ENCODE results near the gene MRPL21.
"Not testable (repeated sequence)": the region's sequence is repeated elsewhere in the genome, so short reads cannot be mapped to it uniquely, and the experiment has no call there.

The MRPL21 gene

GRCh38 chr11:68908273-68908672 is 4.6 kb upstream of the MRPL21 start:
- no peak for DNase-seq

- DNase-seq = no peak
Observed at GRCh38 chr11:68905421-68906360, 2.1 kb upstream of the MRPL21 start.

- DNase-seq = no peak
Observed at GRCh38 chr11:68904248-68904847, 716 bp upstream of the MRPL21 start.

DNA sequence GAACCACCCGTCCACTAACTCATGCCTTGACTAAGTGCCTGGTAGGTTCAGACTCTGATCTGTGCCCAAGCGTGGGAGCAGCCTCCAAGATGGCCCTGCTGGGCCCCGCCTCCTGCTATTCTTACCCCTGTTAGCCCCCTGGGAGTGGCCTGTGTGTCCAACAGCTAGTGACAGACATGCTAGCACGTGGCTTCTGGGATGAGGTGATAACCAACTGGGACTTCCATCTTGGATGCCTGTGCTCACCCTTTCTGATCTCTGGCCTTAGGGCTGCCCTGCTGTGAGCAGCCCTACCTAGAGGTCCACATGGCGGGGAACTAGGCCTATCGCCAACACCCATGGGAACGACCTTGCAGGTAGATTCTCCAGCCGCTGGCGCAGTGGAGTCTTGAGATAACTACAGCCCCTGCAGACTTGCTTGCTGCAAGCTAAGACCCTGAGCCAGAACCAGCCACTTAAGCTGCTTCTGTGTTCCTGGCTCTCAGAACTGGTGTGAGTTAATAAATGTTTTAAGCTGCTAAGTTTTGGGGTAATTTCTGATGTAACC is 2.7 kb downstream of the MRPL21 start:
- DNase-seq = no peak

DNA sequence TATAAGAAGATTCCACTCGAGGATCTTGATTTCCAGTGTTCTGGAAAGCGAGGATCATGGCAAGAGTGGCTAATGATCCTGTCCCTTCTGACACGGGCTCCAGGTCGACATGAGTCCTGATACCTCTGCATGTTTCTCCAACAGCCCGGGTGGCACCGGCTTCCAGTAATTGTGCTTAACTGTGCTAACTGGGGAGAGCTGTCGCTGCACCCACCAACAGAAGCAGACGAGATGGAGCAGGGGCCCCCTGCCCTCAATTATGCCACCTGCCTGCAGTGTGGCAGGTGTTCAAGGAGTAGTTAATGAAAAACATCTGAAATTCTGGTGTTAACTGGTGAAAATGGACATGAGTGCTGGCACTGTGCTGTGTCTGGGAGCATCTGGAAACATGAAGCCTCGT is 6.2 kb downstream of the MRPL21 start:
- no peak for DNase-seq

- DNase-seq = no peak
Observed at GRCh38 chr11:68896171-68896959, 7.3 kb downstream of the MRPL21 start.

DNA sequence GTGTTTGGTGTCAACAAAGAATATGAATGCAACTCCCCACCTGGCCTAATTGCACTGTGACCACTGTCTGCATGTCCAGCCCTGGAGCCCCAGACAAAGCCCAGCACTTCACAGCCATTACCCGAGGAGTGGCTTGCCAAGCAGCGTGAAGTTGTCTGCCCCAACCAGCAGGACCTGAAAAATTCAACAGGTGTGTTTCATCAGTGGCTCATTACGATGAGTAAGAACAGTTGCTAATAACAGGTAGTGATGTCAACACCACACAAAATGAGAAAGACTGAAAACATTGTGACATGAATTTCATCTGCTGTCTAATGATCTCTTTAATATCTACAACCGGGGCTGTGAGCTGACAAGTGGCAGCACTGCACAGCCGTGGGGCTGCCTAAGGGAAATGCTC is 10.3 kb downstream of the MRPL21 start:
- no peak for DNase-seq

GRCh38 chr11:68892576-68892975 is 11.1 kb downstream of the MRPL21 start:
- no peak for DNase-seq

GRCh38 chr11:68891351-68891948 is 12.2 kb downstream of the MRPL21 start:
- DNase-seq = no peak

DNA sequence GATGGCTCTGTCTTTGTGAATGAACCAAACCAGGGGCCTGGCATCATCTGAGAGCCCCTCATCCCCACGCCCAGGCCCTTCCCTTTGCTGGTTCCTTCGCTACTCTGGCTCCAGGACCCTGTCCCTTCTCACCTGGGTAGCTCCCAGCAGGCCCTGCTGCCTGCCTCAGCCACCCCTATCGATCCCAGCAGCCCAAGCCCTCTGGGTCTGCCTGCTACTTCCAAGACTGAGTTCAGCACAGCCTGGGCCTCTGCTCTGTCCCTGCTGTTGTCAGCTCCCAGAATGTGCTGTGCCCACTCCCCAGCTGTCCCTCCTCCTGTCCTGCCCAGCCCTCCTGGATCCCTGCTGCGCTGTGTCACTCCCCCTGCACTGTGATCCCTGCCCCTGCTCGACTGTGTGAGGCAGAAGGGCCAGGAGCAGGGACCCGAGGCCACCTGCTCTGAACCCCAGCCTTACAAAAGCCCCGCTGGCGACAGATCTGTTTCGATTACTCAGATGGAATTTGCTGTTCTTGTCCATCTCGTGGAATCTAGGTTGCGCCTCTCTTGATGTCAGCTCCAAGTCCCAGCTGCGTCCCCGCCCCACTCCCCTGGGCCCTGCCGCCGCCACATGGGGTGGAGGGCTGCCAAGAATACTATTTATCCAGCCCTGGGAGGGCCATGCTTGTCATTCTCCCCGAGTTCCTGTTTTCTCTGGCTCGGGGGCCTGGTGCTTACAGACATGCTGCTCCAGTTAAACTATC is 13.0 kb downstream of the MRPL21 start:
- DNase-seq = no peak

DNA sequence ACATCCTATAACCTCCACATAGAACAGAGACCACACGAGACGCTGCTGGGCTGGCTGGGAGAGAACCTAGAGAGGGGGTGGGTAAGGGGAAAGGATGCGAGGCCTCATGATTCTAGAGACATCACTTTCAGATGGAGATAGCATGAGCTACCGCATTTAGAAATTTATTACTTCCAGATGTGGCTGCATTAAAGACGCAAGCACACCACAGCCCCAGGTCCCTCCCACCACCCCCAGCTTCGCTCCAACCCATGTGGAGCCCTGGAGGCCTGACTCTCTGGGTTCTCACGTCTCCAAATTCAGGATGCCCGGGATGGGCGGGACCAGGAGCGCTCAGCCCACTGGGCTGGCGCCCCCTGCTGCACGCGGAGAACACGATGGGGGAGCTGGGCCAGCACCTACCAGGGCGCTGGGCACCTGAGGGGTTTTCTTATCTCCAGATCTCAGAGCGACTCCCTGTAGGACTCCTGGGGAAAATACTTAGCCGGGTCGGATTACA is 13.6 kb downstream of the MRPL21 start:
- DNase-seq = no peak

- DNase-seq = not testable (repeated sequence)
Observed at GRCh38 chr11:68884827-68885226, 18.8 kb downstream of the MRPL21 start.

- DNase-seq = no peak
Observed at GRCh38 chr11:68882391-68882790, 21.2 kb downstream of the MRPL21 start.

DNA sequence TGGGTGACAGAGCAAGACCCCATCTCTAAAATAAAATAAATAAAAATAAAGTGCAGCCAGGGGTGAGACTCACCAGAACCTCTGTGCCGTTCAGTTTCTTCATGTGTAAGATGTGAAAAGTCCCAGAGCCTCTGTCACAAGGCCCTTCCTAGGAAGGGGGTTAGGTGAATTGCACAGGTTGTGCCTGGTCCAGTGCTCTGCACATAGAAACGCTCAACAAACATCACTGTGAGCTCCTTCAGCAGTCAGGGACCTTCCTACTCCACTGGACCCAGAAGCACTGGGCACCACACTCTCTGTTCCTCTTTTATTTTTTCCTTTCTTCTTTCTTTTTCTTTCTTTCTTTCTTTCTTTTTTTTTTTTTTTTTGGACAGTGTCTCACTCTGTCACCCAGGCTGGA is 22.3 kb downstream of the MRPL21 start:
- no peak for DNase-seq

- DNase-seq = no peak
Observed at GRCh38 chr11:68880851-68881250, 22.8 kb downstream of the MRPL21 start.

- DNase-seq = no peak
Observed at GRCh38 chr11:68878022-68878421, 25.6 kb downstream of the MRPL21 start.

- no peak for DNase-seq
Observed at GRCh38 chr11:68872216-68873003, 31.2 kb downstream of the MRPL21 start.

- DNase-seq = no peak
Observed at GRCh38 chr11:68870470-68870869, 33.2 kb downstream of the MRPL21 start.

DNA sequence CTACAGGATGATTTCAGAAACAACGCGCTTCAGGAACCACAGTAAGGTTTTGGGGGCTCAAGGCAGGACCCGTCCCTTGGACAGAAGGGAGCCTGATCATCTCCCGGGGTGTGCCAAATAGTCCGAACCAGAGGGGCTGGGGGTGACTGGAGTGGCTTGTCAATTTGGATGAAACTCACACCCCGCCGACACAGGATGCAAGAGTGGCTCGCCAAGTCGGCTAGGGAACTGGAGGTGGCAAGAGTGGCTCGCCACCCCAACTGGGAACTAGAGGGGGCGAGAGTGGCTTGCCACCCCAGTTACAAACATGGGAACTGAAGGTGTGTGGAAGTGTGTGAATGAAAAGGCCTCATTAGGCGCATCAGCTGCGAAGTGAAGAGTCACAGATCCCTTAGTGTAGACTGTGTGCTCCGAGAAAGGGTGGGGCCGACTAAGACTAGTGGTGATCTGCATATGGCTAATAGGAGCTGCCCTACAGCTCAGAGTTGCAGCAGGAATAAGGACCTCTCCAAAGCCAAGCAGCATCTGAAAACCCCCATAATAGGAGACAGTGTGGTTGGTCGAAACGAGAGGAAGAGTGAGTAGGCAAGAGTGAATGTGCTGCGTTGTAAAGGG is 35.3 kb downstream of the MRPL21 start:
- no peak for DNase-seq

DNA sequence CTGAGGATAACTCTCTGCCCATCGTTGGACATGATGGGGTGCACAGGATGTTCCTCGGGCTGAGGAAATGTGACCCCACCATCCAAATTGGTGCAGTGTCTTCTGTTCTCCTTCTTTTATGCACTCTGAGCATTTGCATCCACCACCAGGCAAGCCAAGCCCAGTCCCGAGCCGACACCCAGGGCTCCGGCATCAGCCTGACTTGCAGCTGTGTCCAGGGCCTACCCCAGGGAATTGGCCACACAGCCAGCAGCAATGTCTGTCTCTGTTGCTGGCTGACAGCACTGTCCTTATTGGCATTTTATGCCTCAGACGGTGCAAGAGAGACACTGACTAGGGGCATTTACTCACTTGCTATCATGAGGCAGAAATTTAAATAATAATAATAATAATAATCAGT is 36.6 kb downstream of the MRPL21 start:
- no peak for DNase-seq

DNA sequence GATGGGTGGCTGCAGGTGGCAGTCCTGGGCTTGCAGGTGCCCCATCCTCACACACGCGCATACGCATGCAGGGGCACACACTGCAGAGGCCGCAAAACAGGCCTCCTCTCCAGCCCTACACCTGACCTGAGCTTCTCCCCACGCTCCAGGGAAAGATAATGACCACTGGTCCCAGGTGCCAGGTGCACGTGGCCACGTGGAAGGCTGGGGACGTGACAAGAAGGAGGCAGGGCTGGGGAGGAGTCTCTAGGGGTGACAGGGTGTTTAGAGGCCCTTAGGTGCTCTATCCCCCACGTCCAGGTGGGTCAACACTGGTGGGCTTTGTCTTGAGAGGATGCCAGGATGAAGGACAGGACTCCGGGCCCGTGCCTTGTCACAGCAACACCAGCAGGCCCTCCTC is 38.4 kb downstream of the MRPL21 start:
- no peak for DNase-seq
